ENCODE data around the gene FMNL2. TPM values are rescaled to one million over a fixed set of nuclear protein-coding genes. Genes with fewer than 3 reads are reported as not detected.

Gene FMNL2
- total RNA-seq, 1 experiment from 2014 or later, result 29.0 TPM

- Histone ChIP-seq H3K79me2 (ENCODE audit: low read depth) (no peaks in the 10 kb centered on the region), H2AFZ (no peak overlapping the region), H3K27me3 (ENCODE audit: insufficient read depth, low read depth) (no peaks in the 10 kb centered on the region), H3F3A (ENCODE audit: insufficient read depth, low read depth) (peaks cover 37% of the 10 kb centered on the region), H3K36me3 (ENCODE audit: low read depth) (peaks cover 40% of the 10 kb centered on the region), H3K27ac (no peak overlapping the region), H3K4me2 (no peak overlapping the region), H3K4me1 (replicated peaks; ENCODE audit: insufficient read depth) (no peaks in the 10 kb centered on the region), H3K9me2 (ENCODE audit: insufficient read depth) (no peaks in the 10 kb centered on the region), H3K4me3 (no peak overlapping the region), H4K20me1 (ENCODE audit: insufficient read depth) (peaks cover 6% of the 10 kb centered on the region; the same call in 1 of the 2 replicates), H3K9me3 (ENCODE audit: insufficient read depth, low read depth) (no peaks in the 10 kb centered on the region)
- DNase-seq, result no peak
- ChIA-PET CTCF (no interaction called here), POLR2A (ENCODE audit: unreplicated experiment) (no interaction called here)
- BruUV-seq (replicated peaks), result no TSS peak
- intact Hi-C loops (cut with micrococcal nuclease; ENCODE audit: unreplicated experiment), result no loop called here
- no peak for TF ChIP-seq EZH2 (IDR thresholded peaks at IDR 0.05; ENCODE audit: low read depth)
- no peak for TF ChIP-seq CTCF (conservative IDR thresholded peaks at IDR 0.05)
Measured at GRCh38 chr2:152651834-152652233, 316.9 kb downstream of the FMNL2 start.

GRCh38 chr2:152655880-152656279 lies 320.9 kb downstream of the FMNL2 start:
- Histone ChIP-seq H3K27ac (no peak overlapping the region), H3K4me1 (replicated peaks; ENCODE audit: insufficient read depth) (no peaks in the 10 kb centered on the region), H3K27me3 (ENCODE audit: insufficient read depth, low read depth) (no peaks in the 10 kb centered on the region), H3F3A (ENCODE audit: insufficient read depth, low read depth) (peaks cover 19% of the 10 kb centered on the region), H3K9me3 (ENCODE audit: insufficient read depth, low read depth) (no peaks in the 10 kb centered on the region), H4K20me1 (ENCODE audit: insufficient read depth) (peaks cover 18% of the 10 kb centered on the region), H3K79me2 (ENCODE audit: low read depth) (no peaks in the 10 kb centered on the region), H3K4me2 (no peak overlapping the region), H3K4me3 (no peak overlapping the region), H3K36me3 (ENCODE audit: low read depth) (peaks cover 58% of the 10 kb centered on the region), H3K9me2 (ENCODE audit: insufficient read depth) (no peaks in the 10 kb centered on the region), H2AFZ (no peak overlapping the region)
- ChIA-PET POLR2A (ENCODE audit: unreplicated experiment) (no interaction called here), CTCF (no interaction called here)
- TF ChIP-seq CTCF (conservative IDR thresholded peaks at IDR 0.05) (no peak), EZH2 (IDR thresholded peaks at IDR 0.05; ENCODE audit: low read depth) (no peak)
- intact Hi-C loops (cut with micrococcal nuclease; ENCODE audit: unreplicated experiment), result no loop called here
- no peak for DNase-seq
- BruUV-seq (replicated peaks), result no TSS peak

GRCh38 chr2:152657043-152657442 lies 322.1 kb downstream of the FMNL2 start:
- DNase-seq, result no peak
- Histone ChIP-seq H3K27me3 (ENCODE audit: insufficient read depth, low read depth) (no peaks in the 10 kb centered on the region), H3K4me2 (no peak overlapping the region), H3K79me2 (ENCODE audit: low read depth) (no peaks in the 10 kb centered on the region), H3K36me3 (ENCODE audit: low read depth) (peaks cover 61% of the 10 kb centered on the region), H2AFZ (no peak overlapping the region), H3K9me3 (ENCODE audit: insufficient read depth, low read depth) (no peaks in the 10 kb centered on the region), H3F3A (ENCODE audit: insufficient read depth, low read depth) (peaks cover 19% of the 10 kb centered on the region), H3K4me1 (replicated peaks; ENCODE audit: insufficient read depth) (no peaks in the 10 kb centered on the region), H4K20me1 (ENCODE audit: insufficient read depth) (peaks cover 18% of the 10 kb centered on the region), H3K27ac (no peak overlapping the region), H3K4me3 (no peak overlapping the region), H3K9me2 (ENCODE audit: insufficient read depth) (no peaks in the 10 kb centered on the region)
- intact Hi-C loops (cut with micrococcal nuclease; ENCODE audit: unreplicated experiment), result no loop called here
- POLR2A ChIA-PET (ENCODE audit: unreplicated experiment), result no interaction called here
- CTCF ChIA-PET, result interaction anchor here (0.5 kb wide), 1 partner anchor 1157 kb away, joined by 4 read pairs; no protein-coding TSS in a partner anchor
- BruUV-seq (replicated peaks), result no TSS peak
- no peak for TF ChIP-seq CTCF (conservative IDR thresholded peaks at IDR 0.05)
- no peak for TF ChIP-seq EZH2 (IDR thresholded peaks at IDR 0.05; ENCODE audit: low read depth)

Measured in PC-9 (cell line).